GM04504 (cell line): Measurements from ENCODE around the gene DNAH3.
"Not testable (repeated sequence)": the region's sequence is repeated elsewhere in the genome, so short reads cannot be mapped to it uniquely, and the experiment has no call there.

Experiments
- DNase-seq: peaks from one replicate; pipeline ENCODE4 v3.0.0-alpha.2; 2012; ENCODE audit warnings: low read depth

The DNAH3 gene

DNA sequence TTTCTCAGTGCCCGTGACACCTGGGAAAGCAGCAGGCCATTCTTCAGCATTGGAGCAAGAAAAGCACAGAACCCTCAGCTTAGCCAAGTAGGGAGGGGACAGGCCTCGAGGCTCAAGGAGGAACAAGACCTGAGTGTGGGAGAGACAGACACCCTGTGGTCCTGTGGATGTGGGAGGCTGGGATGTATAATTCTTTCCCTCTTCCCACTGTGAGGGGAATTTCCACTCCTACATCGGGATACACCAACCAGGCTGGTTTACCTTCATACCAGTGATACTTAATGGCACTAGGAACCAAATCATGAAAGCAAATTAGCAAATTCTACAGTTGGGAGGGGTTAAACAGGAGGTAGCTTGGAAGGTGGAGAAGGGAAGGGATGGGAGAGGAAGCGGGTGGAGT lies 208.4 kb downstream of the DNAH3 start:
- DNase-seq = no peak

DNA sequence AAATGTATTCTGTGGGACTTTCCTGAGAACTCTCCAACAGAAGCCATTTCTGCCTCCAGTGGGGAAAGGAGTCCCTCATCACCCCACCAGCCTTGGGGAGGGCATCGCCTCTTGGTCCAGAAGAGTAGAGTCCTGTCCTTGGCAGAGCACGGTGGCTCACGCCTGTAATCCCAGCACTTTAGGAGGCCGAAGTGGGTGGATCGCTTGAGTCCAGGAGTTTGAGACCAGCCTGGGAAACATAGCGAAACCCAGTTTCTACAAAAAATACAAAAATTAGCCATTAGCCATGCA lies 209.1 kb downstream of the DNAH3 start:
- no peak for DNase-seq

DNA sequence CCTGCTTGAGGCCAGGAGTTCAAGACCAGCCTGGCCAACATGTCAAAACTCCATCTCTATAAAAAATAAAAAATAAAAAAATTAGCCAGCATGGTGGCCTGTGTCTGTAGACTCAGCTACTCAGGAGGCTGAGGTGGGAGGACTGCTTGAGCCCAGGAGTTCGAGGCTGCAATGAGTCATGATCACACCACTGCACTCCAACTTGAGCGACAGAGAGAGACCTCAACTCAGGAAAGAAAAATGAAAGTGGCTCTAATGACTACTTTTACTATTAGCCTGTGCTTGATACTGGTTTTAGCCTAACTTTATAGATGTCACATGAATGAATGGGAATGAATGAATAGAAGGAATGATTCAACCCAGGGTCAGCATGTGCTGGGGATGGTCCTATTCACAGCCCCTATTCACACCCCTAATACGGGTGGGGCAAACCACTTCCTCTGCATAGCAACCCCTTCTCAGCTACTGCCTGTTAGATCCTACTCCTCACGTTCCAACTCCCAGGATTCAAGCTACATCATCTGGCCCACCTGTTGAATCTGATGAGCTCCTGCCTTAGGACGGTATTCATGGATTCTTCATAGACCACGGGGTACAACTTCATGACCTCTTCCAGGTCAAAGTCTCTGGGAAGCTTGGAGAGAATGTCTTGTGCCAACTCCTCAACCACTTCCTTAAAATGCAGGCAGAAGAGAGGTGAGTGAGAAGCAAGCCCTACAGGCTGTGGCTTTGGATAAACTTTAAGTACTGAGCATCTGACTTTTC lies 209.6 kb downstream of the DNAH3 start:
- no peak for DNase-seq

DNA sequence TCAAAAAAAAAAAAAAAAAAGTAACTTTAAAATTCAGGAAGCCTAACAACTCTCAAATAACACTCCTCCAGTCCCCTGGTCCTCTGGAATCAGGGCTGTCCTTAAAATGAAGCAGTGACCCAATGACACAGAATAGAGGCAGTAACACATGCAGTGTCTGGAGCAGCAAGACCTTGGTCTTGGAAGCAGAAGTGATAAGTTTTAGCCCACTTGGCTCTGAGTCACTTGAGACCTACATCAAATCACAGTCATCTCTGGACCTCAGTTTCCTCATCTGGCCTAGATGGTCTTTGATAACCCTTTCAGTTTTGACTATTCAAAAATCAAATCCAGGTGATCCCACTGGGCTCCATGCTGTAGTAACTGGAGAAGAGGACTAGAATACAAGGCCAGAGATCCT lies 211.0 kb downstream of the DNAH3 start:
- no peak for DNase-seq

DNA sequence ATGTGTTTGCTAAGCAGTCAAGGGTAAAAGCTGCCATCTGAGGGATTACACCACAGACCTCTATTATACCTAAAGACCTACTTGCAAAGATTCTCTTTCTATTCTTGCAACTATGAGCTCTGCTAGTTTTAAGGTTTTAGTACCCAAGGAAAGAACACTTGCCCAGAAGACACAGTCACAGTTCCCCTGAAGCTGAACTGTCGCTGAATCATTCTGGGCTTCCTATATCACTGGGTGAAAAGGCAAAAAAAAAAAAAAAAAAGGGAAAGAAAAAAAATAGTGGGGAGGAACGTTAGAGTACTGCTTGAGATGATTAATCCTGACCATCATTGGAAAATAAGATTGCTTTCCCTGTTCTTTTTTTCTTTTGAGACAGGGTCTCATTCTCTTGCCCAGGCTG lies 212.2 kb downstream of the DNAH3 start:
- no peak for DNase-seq

DNA sequence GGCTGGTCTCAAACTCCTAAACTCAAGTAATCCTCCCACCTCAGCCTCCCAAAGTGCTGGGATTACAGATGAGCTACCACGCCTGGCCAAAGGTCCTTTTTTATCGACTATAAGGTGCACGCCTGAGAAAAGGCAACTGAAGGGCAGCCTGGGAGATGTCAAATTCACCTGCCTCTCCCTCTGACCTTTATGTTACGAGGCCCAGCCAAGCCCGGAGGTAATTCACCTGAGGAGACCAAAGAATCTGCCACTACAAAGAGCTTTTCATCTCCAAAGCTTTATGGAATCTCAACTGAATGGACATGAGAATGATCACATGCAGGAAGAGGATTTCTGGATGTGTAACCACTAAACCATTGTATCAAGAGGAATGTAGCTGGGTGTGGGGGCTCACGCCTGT lies 212.9 kb downstream of the DNAH3 start:
- DNase-seq = no peak

DNA sequence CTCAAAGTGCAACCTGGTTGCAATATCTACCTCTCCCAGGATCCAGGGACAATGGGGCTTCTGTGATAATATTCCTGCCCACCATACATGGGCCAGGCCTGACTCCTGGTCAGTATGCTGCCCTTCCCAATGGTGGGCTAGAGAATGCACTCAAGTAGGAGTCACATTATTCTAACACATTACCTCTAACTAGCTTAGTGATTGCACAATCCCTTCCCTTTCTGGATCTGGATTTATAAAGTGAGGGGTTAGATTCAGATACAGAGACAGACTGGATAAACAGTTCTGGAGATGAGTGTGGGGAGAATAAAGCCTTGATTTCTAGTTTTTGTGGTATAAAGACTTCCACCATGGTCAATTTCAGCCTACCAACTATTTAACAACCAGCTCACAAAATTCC lies 217.1 kb downstream of the DNAH3 start:
- no peak for DNase-seq

DNA sequence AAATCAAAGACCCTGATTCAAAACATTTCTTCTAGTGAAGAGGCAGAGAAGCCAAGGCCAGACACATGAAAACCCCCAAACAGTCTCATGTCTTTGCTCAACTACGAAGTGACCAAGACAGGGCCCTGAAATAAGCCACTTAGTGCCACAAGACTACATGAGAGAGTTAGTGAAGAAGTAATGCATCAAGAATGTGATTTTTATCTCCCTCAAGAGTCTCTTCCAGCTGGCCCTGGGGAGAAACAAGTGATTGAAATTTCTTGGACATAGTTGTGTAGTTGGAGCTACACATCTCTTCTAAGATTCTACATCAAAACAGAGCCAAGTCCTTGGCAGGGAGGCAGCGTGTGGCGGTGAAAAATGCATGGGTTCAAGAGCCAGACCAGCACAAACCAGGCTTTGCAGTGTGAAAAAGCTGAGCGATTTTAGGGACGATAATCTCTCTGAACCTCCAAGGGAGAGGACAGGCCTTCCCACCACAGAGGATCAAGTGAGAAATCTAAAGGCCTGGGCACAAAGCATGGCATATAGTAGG lies 219.5 kb downstream of the DNAH3 start:
- no peak for DNase-seq

DNA sequence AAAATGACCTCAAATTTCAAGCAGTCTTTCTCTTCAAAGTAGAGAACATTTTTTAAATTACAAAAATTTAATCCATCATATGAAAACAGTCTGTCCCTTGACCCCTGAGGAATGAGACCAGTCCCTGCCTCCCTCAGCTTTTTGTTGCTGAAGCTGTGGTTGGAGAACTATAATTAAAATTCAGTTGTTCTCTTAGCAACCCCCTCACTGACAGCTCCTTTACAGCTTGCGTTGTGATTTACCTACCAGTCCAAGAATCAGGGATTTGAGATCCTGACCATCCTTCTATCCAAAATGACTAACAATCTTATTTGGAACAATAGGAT lies 220.3 kb downstream of the DNAH3 start:
- DNase-seq = no peak

DNA sequence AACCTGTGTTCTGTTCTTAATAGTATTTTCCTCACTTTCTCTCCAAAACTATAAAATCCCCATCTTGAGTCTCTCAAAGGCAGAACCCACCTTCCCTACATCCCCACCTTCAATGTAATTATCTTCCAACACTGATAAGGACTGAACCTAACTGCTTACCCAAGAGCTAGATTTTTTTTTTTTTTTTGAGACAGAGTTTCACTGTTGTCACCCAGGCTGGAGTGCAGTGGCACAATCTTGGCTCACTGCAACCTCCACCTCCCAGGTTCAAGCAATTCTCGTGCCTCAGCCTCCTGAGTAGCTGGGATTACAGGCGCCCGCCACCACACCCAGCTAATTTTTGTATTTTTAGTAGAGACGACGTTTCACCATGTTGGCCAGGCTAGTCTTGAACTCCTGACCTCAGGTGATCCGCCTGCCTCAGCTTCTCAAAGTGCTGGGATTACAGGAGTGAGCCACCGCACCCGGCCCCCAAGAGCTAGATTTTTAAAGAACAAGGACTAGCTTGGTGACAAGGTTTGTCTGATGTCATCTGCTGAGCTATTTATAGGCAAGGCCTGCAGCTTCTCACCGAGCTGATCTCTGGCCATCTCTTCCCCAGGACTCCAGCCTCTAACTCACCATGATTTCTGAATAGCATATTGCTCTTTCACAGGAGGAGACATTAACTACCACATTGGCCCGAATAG lies 220.8 kb downstream of the DNAH3 start:
- not testable (repeated sequence) for DNase-seq

DNA sequence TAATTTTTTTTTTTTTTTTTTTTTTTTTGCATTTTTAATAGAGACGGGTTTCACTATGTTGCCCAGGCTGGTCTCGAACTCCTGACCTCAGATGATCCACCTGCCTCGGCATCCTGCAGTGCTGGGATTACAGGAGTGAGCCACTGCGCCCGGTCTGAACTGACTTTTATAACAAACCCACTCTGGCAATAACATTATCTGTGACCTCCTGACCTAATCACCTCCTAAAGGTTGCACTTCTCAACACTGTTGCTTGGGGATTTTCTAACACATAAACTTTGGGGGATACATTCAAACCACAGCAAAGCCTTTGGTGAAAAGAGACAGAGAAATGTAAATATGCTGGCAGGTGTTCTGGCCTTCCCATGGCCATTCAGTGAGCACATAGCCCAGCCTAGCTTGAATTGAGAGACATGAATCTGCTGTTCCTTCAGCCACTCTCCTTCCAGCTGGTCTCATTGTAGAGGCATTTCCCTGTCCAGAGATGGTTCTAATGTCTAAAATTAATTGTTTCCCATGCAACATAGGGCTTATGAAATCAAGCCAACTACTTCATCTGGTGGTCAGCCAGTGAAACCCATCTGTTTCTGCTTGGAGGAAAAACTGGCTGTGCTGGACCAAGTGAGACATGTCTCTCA lies 221.8 kb downstream of the DNAH3 start:
- DNase-seq = peak; percentile 73

DNA sequence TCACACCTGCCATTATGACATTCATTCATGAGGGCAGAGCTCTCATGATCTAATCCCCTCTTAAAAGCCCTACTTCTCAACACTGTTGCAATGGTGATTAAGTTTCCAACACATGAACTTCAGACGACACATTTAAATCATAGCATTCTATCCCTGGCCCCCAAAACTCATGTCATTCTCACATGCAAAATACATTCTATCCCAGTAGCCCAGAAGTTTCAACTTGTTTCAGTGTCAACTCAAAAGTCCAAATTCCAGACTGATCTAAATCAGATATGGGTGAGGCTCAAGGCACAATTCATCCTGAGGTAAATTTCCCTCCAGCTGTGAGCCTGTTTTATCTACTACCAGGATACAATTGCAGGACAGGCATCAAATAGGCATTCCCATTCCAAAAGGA lies 224.9 kb downstream of the DNAH3 start:
- no peak for DNase-seq

DNA sequence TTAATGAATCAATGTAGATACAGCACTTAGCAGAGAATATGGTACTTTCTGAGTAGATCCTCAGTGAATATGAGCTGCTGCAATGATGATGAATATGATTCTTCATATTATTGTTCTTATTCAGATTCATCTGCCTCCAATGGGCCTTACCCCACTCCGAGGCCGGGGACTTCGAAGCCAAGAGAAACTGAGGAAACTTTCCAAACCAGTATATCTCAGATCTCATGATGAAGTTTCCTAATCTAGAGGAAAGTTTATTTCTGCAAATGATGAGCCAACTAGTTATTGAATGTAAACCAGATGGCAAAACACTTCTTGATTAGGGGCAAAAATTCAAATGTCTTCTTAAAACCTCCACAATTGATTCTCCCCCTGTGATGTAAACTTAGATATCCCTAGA lies 226.8 kb downstream of the DNAH3 start:
- DNase-seq = no peak

DNA sequence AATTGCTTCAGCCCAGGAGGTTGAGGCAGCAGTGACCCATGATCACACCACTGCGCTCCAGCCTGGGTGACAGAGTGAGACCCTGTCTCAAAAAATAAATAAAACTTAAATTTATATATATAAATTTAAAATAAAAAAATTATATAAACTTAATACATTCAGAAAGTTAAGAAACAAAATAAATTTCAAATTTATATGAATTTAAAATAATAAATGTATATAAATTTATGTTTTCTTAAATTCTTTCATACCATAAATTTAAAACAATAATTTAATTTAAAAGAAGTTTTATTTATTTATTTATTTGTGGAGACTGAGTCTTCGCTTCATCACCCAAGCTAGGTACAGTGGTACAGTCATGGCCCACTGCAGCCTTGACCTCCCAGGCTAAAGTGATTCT lies 229.8 kb downstream of the DNAH3 start:
- no peak for DNase-seq

DNA sequence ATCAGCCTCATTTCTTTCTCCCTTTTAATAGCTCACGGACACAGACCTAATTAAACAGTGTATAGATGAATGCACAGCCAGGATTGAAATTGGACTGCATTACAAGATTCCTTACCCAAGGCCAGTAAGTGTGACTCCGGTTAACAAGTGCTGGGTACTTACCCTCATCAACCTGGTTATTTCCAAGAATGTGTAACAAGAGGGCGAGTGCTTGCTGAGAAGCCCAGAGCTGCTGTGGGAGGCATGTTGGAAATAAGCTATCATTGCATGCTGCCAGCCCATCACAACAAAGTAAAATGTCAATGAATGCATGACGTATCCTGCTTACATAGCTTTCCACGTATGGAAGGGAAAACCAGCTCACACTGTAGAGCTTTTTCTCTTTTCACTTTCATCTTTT lies 230.6 kb downstream of the DNAH3 start:
- no peak for DNase-seq

DNA sequence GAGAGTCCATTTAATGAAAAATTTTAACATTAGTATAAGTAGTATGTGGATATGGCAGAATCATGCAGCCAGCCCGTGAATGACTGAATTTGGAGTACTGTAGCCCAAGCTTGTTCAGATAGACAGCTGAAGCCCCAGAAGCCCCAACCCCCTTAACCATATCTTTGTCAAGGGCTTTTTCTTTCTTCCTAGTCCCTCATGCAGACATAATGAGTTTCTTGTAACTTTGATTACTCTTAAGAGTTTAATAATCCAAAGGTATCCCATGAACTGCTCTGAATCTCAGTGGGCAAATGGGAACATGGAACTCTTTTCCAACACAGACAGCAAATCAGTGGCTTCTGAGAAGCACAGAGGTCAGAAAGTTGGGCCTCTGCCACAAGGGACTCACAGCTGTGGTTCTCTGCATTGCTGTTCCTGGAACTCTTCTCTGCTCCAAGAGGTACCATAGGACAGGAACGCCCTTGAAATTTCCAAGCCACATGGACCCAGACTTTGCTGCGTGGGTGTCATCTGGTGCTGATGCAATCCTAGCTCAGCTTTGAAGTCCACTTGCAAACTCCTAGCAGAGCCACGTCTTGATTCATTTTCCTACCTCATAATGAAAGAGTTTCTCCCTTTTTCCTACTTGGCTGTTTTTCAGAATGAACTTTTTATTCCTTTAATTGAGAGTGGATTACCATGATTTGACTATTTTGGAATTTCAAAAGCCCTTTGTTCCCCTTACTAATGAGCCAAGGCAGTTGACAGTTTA lies 232.0 kb downstream of the DNAH3 start:
- peak; percentile 70 for DNase-seq

DNA sequence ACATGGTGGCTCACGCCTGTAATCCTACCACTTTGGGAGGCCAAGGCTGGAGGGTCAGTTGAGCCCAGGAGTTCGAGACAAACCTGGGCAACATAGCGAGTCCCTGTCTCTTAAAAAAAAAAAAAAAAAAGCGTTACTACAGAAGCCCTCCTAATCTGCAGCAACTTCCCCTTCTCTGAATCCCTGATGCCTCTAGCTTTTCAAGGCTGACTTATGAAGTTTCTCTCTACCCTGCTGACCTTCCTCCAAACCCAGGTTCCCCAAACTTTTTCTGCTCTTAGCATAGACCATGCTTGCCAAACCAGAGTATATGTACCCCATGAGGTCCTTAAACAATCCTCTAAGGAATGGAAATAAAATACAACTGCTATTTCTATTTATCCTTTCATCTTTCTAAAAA lies 233.7 kb downstream of the DNAH3 start:
- no peak for DNase-seq

DNA sequence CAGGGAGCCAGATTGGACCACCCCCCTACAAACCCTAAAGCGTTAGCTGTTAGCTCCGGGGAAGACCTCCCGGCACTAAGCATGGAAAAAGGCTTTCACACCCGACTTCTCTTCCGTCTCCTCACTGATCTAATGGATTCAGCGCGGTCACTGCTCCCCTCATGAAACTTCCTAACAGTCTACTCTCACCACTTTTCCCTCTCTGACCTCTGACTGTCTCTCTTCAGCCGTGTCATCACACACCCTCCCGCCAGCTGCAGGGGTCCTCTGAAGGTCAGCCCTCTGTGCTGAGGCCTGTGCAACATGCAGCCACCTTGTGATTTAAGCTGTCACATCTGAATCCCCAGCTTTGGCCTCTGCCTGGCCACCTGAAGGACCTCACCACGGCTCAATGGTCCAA lies 234.4 kb downstream of the DNAH3 start:
- DNase-seq = no peak

DNA sequence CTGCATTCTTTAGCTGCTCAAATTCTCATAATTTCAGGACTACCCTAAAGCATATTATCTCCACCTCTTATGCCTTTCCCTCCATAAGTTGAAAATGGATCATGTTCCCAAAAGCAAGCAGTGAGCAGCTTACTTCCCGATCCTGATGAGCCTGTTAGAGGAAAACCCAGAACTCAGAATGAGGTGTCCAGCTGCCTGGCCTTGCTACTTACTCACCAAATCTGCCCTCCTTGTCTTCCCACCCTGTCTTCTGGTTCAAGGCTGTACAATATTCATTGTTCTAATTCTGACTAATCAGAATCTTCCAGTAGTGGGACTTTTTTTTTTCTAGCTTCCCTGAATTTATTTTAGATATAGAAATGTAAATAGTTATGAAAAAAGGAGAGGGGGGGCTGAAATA lies 239.3 kb downstream of the DNAH3 start:
- peak; percentile 16 for DNase-seq

DNA sequence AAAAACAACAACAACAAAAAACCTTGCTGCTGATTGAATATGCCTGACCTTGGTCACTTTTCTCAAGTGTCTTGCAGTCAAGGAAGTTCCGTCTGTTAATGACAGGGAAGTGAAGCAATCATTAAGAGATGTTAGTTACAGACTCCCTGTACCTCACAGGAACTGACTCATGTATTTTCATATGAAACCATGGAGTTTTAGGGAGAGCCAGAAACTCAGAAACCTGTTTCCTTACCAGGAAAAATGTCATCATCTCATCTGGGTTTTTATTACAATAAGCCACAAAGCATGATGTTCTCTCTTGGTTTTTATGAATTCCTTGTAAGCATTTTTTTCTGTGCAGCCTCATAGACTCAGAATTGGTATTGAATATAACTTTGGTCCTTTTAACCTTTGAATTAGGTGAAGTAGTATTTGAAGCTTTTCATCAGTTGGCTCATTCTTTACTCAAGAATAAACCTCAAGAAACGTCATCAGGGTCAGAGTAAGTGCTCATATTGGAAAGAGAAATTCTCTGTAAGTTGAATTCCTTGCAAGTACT lies 239.8 kb downstream of the DNAH3 start:
- peak; percentile 91 for DNase-seq

DNA sequence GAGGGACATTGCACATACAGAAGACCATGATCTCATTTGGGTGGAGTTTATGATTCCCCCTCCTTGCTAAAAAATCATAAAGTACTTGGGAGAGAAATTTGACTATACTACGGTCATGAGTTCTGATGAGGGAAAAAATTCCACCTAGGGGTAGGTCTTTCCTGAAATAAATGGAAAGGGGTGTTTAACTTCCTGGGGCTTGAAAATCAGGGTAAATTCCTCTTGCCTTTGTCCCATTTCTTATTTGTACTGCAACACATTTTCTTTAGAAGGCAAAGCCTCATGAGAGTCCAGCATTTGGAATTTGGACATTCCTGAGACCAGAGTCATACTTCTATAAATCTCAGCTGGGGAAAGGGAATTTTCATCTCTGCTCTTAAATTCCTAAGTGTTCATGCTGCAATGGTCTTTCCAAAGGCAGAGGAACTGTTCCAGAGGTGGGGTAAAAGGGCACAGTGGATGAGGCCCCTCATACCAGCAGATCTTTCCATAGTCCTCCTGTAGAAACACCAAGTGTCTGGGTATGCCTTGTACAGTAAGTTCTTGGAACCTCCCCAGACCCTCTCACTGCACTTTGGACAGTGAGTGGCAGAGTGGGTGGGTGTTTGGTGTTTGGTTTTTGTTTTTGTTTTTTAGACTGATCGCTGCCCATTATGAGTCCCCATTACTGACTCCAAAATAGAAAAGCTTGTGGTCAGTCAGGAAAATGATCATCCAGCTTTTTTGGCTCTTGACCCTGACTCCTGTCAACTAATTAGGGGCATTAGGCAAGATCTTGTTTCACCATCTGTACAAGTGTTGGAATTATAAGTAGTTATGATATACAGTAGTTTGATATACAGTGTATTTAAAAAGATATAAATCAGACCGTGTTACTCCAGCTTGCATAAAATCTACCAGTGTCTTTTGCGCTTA lies 244.0 kb downstream of the DNAH3 start:
- peak; percentile 76 for DNase-seq
